HG03342 (cell line): Measurements from ENCODE around the gene ATRN.

Experiments
- ATAC-seq: cut with Tn5 transposase; IDR thresholded peaks from one replicate; pipeline ENCODE4 v1.9.1; 2021; ENCODE audit warnings: mild to moderate bottlenecking, moderate library complexity; ENCODE audit not compliant: unreplicated experiment

ATRN gene

GRCh38 chr20:3692706-3693294 lies 222.0 kb downstream of the ATRN start:
- no peak for ATAC-seq

GRCh38 chr20:3693376-3693775 lies 222.6 kb downstream of the ATRN start:
- ATAC-seq: no peak

DNA sequence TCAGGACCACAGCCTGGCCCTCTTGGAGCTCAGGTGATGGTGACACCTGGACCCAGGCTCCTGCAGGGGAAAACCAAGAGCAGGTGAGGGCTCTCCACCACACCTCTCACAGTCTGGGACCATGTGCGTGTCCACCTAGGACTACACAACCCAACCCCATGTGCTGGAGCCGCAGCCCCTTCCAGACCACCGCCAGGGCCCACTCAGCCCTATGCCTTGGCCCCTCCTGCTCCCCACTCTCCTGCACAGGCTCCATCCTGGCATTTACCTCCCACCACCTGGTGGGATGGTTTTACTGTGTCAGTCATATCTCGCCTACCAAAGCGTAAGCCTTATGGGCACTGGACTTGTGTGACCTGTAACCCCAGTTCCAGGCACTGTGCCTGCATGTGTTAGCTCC lies 224.0 kb downstream of the ATRN start:
- ATAC-seq: no peak

GRCh38 chr20:3696200-3696599 lies 225.4 kb downstream of the ATRN start:
- ATAC-seq: no peak

DNA sequence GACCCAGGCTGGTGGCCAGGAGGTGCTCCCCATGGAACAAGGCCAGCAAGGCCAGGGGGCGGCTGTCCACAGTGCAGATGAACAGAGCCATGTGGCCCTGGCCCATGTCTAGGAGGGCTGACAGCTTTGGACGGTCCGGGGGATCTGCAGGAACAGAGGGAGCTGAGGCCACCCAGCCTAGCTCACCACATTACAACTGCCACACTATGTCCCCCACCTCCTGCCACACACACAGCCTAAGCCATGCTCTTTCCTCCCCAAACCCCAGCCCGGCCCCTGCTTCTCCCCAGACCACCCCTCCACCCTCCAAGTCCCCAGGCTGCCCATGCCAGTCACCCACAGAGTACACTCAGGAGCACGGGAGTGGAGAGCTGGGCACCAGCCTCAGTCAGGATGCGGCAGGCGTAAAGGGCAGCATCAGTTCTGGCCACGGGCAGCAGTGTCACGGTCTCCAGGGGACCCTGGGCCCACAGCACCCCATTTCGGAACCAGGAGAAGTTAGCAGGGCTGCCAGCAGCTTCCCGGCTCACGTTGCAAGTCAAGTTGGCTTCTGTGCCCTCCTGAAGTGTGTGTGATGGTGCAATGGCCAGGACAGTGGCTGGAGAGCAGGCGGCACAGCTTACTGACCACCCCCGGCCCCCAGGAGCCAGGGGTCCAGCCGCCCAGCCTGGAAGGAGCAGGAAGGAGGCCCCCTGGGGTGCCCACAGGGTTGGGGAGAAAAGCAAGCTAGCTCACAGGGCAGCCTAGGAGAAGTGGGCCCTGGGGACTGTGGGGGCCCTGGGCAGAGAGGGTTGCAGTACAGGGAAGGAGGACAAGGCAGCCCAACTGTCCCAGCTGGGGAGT lies 226.1 kb downstream of the ATRN start:
- no peak for ATAC-seq

DNA sequence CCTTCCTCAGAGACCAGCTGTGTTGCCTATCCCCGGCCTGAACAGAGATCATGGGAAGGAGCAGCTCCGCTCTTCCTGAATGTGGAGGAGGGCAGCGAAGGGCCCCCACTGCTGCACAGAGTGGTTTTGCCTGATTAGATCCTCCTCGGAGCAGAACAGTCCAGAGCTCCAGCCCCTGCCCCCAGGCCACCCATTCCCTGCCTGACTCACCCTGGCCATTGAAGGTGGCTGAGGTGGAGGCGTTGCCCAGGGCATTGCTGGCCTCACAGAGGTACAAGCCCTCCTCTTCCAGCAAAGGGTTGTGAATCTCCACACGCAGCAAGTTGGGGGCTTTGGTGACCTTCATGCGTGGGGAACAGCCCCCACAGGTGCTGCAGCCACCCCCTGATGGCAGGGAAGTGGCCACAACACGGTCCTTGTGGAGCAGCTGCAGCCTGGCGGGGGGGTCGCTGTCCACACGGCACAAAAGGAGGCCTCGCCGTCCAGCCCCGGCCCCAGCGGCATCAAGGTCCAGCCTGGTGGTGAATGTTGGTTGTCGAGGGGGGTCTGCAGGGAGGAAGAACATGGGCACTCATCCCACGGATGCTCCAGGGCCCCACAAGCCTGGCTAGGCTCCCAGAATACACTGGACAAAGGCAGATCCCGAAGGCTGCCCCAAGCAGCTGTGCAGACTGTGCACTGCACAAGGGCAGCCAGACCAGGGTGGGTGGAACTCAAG lies 226.9 kb downstream of the ATRN start:
- no peak for ATAC-seq

GRCh38 chr20:3698591-3699001 lies 227.8 kb downstream of the ATRN start:
- no peak for ATAC-seq

DNA sequence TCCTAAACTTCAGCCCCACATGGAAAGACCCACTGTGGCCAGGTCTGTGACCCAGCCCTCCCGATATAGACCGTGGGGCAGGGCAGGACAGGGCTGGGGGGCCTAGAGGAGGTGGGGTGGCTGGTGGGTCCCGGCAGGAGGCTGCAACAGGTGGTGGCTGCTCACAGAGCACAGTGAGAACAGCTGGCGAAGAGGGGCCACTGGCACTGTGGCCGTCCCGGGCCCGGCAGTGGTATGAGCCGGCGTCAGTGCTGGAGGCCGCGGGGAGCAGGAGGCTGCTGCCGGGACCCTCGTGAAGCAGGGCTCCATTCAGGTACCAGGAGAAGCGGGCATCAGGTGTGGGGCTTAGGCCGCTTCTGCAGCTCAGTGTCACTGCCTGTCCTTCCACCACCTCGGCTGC lies 228.2 kb downstream of the ATRN start:
- no peak for ATAC-seq
